GM12878 (cell line): Measurements from ENCODE around the gene ZMYND10. TPM values are rescaled to one million over a fixed set of nuclear protein-coding genes. Genes with fewer than 3 reads are reported as not detected.

Source experiments
- BHLHE40 ChIP-seq, 2 experiments: fragments of 450-650 bp in 1 of 2; IDR thresholded peaks; 2 replicates each; pipeline ENCODE4 v1.6.1; 2011 to 2017; ENCODE audit warnings: low read depth in 2 of 2, borderline replicate concordance in 1 of 2, improper control_type of control experiment in 1 of 2, low read length in 1 of 2, mild to moderate bottlenecking in 1 of 2
- CEBPB ChIP-seq, 2 experiments: fragments of 150-350 bp in 1 of 2; IDR thresholded peaks; 2 replicates each; pipeline ENCODE4 v1.6.1; 2012 to 2014; ENCODE audit warnings: low read depth in 2 of 2, low read length in 2 of 2, borderline replicate concordance in 1 of 2, inconsistent platforms in 1 of 2
- CTCF ChIP-seq, 3 experiments: IDR thresholded peaks in 2 of 3; conservative IDR thresholded peaks in 1 of 3; 2 replicates each; pipeline ENCODE4 v1.5.1; 2011; ENCODE audit warnings: low read depth in 3 of 3, low read length in 3 of 3, mild to moderate bottlenecking in 3 of 3, control low read depth in 2 of 3, moderate library complexity in 2 of 3, inconsistent platforms in 1 of 3, mixed read lengths in 1 of 3; ENCODE audit not compliant: control insufficient read depth in 2 of 3, insufficient read depth in 1 of 3; ENCODE audit errors: extremely low read depth in 1 of 3
- E2F4 ChIP-seq: IDR thresholded peaks from 2 replicates; pipeline ENCODE4 v1.6.1; 2012; ENCODE audit warnings: low read depth, low read length, improper control_type of control experiment
- E2F8 ChIP-seq: fragments of 450-650 bp; IDR thresholded peaks from 2 replicates; pipeline ENCODE4 v1.6.1; 2018; ENCODE audit warnings: mild to moderate bottlenecking, low read depth, moderate library complexity; ENCODE audit not compliant: partially characterized antibody
- HCFC1 ChIP-seq: fragments of 150-350 bp; IDR thresholded peaks from 2 replicates; pipeline ENCODE4 v1.6.1; 2014; ENCODE audit warnings: low read length
- IRF5 ChIP-seq: fragments of 450-650 bp; IDR thresholded peaks from 2 replicates; pipeline ENCODE4 v1.6.1; 2017; ENCODE audit warnings: borderline replicate concordance
- MEF2A ChIP-seq: IDR thresholded peaks from 2 replicates; pipeline ENCODE4 v1.6.1; 2011; ENCODE audit warnings: low read depth, mild to moderate bottlenecking, low read length, moderate library complexity; ENCODE audit not compliant: insufficient read depth
- NBN ChIP-seq: fragments of 450-650 bp; IDR thresholded peaks from 2 replicates; pipeline ENCODE4 v1.6.1; 2016
- NR2C1 ChIP-seq: fragments of 450-650 bp; IDR thresholded peaks from 2 replicates; pipeline ENCODE4 v1.6.1; 2017; ENCODE audit warnings: antibody characterized with exemption, mild to moderate bottlenecking, moderate library complexity
- NRF1 ChIP-seq: conservative IDR thresholded peaks from 2 replicates; pipeline ENCODE4 v1.6.1; 2011; ENCODE audit warnings: mild to moderate bottlenecking, low read depth, low read length, improper control_type of control experiment
- SP1 ChIP-seq: IDR thresholded peaks from one replicate; pipeline ENCODE4 v1.6.1; 2011; ENCODE audit warnings: low read depth, low read length
- USF1 ChIP-seq: IDR thresholded peaks from 2 replicates; pipeline ENCODE4 v1.6.1; 2011; ENCODE audit warnings: borderline replicate concordance, low read depth, mild to moderate bottlenecking, moderate library complexity, mixed read lengths, low read length; ENCODE audit not compliant: insufficient read depth; ENCODE audit errors: extremely low read length
- ZNF687 ChIP-seq: fragments of 450-650 bp; IDR thresholded peaks from 2 replicates; pipeline ENCODE4 v1.6.1; 2017; ENCODE audit warnings: mild to moderate bottlenecking, moderate library complexity
- polyA plus RNA-seq, 11 experiments: library from polyadenylated mRNA; depleted of rRNA in 4 of 11; unstranded in 6 of 11; stranded (reverse) in 5 of 11; fragments of >200 nt; fragmentation: Nextera tagmentation in 4 of 11; fragmentation: Illumina TruSeq in 1 of 11; extraction: Ambion mirVana in 4 of 11; extraction: Trizol in 1 of 11; gene quantifications; 1 replicate in 1 of 11; 2 replicates in 10 of 11; pipeline versions ENCODE4 v1.2.1 to v1.2.3, GENCODE V29; 2011 to 2016; ENCODE audit warnings: inconsistent platforms in 2 of 11, missing spikeins in 2 of 11, low read depth in 1 of 11
- total RNA-seq, 4 experiments: library from RNA; depleted of rRNA in 3 of 4; stranded (reverse); fragments of >200 nt in 3 of 4; fragmentation: Illumina TruSeq in 1 of 4; extraction: Trizol in 1 of 4; gene quantifications; 2 replicates each; pipeline versions ENCODE4 v1.2.1 to v1.2.3, GENCODE V29; 2013 to 2021

ZMYND10 gene
- total and polyA plus RNA-seq, 10 of the 15 experiments (the other 5 are each of a cell fraction or from before 2014, with no cell fraction given), result 0.11 to 1.0 (median 0.37) TPM

GRCh38 chr3:50357481-50357880, 11.9 kb upstream of the ZMYND10 start (continued):
- no peak for TF ChIP-seq CTCF (IDR thresholded peaks at IDR 0.05 in 2 of 3, conservative IDR thresholded peaks at IDR 0.05 in 1 of 3; ENCODE audit: control insufficient read depth in 2 of 3, extremely low read depth in 1 of 3, insufficient read depth in 1 of 3, low read depth in 3 of 3, low read length in 3 of 3)
- no peak for TF ChIP-seq MEF2A
- no peak for TF ChIP-seq NR2C1
- no peak for TF ChIP-seq ZNF687
- no peak for TF ChIP-seq SP1
- no peak for TF ChIP-seq NRF1
- TF ChIP-seq BHLHE40 (IDR thresholded peaks at IDR 0.05; ENCODE audit: borderline replicate concordance in 1 of 2, low read depth in 2 of 2, low read length in 1 of 2), result no peak
- TF ChIP-seq E2F8, result no peak
- TF ChIP-seq HCFC1, result no peak
- TF ChIP-seq IRF5, result no peak
- TF ChIP-seq CEBPB (IDR thresholded peaks at IDR 0.05; ENCODE audit: borderline replicate concordance in 1 of 2, low read depth in 2 of 2, low read length in 2 of 2), result no peak
- TF ChIP-seq NBN, result no peak
- TF ChIP-seq E2F4, result no peak
- no peak for TF ChIP-seq USF1
